Kidney capillary endothelial cell (primary cell): ENCODE data around the gene RAC3.
"Not testable (repeated sequence)": the region's sequence is repeated elsewhere in the genome, so short reads cannot be mapped to it uniquely, and the experiment has no call there.

ENCODE experiments used
- DNase-seq: peaks from one replicate; pipeline ENCODE4 v3.0.0-alpha.2; 2018; ENCODE audit warnings: low spot score

Gene RAC3

DNA sequence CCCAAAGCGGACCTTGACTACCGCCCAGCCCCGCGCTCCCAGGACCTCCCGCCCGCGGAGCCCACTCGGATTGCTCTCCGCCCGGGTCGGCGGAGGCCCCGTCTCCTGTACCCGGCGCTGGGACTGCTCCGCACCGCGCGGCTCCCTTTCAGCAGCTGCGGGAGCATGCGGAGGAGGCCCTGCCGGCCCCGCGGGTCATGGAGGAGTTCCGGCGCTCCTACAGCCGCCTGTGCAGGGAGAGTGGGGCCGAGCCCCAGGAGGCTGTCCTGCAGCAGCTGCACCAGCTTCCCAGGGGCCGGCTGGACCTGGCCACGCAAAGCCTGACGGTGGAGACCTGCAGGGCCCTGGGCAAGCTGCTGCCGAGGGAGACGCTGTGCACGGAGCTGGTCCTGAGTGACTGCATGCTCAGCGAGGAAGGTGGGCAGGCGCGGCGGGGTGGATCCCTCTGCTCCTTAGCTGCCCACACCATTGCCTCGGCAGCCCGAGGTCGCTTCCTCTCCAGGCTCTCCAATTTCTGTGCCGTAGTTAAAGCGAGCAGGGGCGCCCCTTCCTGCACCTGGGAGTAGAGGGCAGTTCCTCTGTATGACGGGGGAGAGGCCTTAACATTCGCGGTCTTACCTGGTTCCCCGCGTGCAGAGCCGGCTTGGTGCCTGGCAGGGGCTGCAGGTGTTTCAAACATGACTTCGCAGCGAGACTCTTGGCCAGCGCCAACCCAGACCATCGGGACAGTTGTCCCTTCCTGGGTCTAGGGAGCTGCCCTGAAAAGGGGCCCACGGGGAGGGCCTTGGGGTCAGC lies 7.8 kb upstream of the RAC3 start:
- DNase-seq, result no peak

GRCh38 chr17:82024859-82025258 lies 6.6 kb upstream of the RAC3 start:
- no peak for DNase-seq

GRCh38 chr17:82025401-82026107 lies 5.9 kb upstream of the RAC3 start:
- DNase-seq, result no peak

GRCh38 chr17:82028246-82028645 lies 3.2 kb upstream of the RAC3 start:
- DNase-seq, result no peak

GRCh38 chr17:82028966-82029365 lies 2.5 kb upstream of the RAC3 start:
- DNase-seq, result no peak

DNA sequence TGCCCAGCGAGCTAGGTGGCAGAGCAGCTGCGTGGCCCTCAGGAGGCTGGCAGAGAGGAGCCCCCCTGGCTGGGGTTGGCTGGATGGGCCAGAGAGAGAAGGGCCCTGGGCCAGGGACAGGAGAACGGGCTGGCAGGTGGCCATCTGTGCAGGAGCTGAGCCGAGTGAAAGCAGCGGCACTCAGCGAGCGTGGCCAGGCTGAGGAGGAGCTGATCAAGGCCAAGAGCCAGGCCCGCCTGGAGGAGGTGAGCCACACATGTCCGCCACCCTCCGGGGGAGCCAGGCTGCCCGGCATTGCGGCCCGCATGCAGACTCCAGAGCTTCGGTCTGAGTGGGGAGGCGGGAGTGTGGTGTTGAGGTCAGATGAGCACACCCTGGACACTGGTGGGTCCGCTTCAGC lies 2.1 kb upstream of the RAC3 start:
- no peak for DNase-seq

GRCh38 chr17:82029990-82030469 lies 1.4 kb upstream of the RAC3 start:
- no peak for DNase-seq

DNA sequence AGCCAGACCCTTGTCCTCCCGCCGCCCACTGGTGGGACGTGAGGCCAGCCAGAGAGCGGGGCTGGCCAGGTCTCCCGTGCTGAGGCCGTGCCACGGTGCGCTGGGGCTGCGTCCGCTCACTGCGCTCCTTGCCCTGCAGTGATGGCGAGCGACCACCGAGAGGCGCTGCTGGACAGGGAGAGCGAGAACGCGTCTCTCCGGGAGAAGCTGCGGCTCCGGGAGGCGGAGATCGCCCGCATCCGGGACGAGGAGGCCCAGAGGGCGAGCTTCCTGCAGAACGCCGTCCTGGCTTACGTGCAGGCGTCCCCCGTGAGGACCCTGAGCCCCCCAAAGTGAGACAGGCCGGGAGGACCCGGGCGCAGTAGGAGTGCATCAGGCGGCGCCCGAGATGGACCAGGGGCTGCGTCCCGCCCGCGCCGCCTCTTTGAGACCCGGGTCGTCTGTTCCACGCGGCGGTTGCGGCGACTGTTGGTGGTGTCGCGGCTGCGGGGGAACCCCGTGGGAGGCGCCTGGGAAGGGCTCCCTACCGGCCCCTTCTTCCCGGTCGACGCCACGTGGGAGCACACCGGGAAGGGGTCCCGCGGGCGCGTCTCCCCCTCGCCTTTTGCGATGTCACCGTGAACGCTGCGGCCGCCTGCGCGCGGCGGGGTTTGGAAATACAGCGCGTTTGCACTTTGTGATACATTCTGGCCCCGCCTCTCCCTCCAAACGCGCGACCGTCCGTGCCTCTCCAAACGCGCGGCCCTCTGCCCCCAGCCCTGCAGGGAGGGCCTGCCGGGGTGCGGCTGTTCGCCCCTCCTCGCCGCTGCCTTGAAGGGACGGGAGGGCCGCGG lies 792 bp upstream of the RAC3 start:
- peak; percentile 87 for DNase-seq

DNA sequence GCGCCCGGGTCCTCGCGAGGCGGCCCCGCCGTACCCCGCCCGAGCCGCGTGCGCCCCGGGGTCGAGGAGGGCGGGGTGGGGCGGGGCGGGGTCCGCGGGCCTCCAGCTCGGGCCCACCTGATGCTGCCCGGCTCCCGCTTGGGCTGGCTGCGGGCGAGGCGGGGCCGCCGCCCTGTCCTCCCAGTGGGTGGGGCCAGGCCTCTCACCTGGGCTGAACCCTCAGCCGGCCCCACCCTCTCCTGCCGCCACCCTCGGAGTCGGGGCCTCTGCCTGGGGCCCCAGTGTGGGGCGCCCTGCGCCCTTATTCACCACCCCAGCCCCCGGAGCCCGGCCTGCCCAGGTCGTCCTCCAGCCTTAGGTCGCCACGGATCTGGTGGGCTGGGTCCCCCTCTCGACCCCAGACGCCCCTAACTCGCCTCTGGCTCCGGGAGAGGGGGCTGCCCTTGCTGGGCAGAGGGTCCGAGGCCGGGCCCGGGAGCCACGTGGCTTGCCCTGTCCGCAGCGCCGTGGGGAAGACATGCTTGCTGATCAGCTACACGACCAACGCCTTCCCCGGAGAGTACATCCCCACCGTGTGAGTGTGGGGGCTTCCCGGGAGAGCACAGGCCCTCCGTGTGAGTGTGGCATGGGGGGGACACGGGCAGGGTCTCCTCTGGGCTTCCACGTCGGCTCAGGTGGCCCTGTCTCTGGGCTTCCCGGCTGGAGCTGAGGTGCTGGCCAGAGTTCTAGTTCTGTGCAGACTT lies 578 bp downstream of the RAC3 start:
- DNase-seq, result no peak

DNA sequence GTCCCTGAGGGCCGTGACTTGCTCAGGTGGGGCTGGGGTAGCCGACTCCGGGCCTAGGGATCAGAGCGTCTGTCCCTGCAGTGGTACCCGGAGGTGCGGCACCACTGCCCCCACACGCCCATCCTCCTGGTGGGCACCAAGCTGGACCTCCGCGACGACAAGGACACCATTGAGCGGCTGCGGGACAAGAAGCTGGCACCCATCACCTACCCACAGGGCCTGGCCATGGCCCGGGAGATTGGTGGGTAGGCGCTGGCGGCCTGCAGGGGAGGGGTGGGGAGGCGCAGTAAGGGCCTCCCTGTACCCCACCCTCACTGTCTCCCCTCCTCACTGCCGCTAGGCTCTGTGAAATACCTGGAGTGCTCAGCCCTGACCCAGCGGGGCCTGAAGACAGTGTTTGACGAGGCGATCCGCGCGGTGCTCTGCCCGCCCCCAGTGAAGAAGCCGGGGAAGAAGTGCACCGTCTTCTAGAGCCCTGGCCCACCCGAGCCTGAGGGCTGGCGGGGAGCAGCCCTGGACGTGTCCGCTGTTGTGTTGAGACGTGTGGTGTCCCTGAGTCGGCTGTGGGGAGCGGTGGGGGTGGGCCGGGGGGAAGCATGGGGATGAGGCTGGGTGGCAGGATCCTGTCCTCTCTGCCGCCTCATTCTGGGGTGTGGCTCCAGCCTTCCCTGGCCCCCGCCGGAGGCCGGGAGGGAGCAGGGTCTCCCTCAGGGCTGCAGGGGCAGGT lies 2.0 kb downstream of the RAC3 start:
- DNase-seq, result no peak

DNA sequence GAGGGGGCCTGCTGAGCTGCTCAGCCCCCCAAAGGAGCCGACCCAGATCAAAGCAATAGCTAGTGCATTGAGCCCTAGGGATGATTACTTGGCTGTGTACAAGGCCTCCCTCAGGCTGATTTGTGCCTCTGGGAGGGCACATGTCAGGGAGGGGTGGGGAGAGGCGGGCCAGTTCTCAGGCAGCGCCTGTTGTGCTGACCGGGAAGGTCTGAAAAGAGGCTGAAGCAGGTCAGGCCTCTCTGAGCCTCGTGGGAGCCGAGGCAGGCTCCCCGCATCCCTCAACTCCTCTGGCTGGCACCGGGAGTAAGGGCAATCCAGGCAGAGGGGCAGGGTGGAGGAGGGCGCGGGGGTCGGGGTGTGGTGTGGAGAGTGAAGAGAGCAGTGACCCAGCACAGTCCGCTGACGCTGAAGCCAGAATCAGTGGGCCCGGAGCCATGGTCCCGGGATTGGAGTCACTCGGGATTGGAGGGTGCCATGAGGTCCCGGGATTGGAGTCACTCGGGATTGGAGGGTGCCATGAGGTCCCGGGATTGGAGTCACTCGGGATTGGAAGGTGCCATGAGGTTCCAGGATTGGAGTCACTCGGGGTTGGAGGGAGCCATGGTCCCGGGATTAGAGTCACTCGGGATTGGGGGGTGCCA lies 3.0 kb downstream of the RAC3 start:
- no peak for DNase-seq

- no peak for DNase-seq
These were observed 4.0 kb downstream of the RAC3 start for GRCh38 chr17:82035488-82035887.

- DNase-seq, result no peak
These were observed 4.6 kb downstream of the RAC3 start for GRCh38 chr17:82035956-82036633.

- DNase-seq, result no peak
These were observed 5.2 kb downstream of the RAC3 start for GRCh38 chr17:82036634-82037091.

DNA sequence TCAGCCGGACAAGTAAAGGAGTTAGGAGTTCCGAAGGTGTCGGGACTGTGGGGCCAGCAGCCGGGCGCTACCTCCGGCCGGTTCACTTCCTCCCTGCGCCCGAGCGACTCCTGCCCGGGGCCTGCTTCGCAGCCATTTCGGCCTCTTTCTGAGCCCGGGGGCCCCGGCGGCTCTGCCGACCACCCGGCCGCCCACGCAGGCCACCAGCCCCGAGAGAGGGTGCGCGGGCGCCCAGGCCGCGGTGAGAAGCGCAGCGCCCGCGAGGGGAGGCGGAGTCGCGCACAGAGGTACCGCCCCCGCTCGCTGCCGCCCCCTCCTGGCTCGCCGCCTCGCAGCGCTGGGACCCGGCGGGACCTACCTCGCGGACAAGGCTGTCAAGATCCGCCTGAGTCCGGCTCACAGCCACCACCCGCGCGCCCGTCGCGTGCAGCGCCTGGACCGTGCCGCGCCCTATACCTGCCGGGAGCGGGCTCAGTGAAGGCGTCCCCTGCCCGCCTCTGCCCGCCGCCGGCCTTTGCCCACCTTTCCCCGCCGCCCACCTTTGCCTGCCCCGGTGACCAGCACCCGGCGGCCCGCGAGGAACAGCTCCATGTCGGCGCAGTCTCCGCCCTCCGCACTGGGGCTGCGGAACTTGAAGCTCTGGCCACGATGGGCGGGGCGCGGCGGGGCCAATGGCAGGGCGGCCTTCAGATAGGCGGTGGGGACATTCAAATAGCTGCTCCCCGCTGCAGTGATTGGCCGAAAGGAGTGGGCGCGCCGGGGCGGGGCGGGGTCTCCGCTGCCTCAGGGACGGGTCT lies 5.8 kb downstream of the RAC3 start, which contains the start of gene DCXR:
DCXR (minus strand) TSS at position 606 of the 797 bp plus-strand sequence; CDS start at position 591, 15 bp downstream.
- DNase-seq, result peak; percentile 94

DNA sequence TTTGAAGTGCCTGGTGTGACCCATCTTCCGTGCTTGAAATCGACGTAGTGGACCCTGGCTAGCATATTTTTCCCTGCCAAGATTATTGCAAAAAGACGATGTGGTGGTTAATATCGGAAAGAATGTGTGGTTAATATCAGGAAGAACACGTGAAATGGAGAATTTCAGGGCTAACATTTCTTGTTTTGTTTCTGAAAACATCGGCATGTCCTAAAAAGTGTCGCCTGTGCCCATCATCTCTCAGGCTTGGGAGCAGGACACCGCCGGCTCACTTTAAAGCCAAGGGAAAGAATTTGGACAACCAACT lies 6.4 kb downstream of the RAC3 start:
- no peak for DNase-seq

DNA sequence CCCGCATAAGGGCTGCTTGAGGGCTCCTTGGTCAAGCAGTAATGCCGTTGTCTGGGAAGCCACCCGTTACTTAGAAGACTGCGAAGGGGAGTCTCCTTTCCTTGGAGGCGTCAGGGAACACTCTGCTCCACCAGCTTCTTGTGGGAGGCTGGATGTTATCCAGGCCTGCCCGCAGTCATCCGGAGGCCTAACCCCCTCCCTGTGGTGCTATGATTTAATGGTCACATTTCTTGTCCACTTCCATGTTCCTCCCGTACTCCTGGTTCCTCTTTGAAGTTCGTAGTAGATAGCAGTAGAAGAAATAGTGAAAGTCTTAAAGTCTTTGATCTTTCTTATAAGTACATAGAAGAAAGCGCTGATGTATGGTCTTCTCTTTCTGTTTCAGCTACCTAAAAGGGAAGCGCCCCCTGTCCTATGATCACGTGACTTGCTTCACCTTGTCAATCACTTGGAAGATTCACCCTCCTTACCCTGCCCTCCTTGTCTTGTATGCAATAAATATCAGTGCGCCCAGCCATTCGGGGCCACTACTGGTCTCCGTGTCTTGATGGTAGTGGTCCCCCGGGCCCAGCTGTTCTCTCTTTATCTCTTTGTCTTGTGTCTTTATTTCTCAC lies 7.4 kb downstream of the RAC3 start:
- DNase-seq, result not testable (repeated sequence)

DNA sequence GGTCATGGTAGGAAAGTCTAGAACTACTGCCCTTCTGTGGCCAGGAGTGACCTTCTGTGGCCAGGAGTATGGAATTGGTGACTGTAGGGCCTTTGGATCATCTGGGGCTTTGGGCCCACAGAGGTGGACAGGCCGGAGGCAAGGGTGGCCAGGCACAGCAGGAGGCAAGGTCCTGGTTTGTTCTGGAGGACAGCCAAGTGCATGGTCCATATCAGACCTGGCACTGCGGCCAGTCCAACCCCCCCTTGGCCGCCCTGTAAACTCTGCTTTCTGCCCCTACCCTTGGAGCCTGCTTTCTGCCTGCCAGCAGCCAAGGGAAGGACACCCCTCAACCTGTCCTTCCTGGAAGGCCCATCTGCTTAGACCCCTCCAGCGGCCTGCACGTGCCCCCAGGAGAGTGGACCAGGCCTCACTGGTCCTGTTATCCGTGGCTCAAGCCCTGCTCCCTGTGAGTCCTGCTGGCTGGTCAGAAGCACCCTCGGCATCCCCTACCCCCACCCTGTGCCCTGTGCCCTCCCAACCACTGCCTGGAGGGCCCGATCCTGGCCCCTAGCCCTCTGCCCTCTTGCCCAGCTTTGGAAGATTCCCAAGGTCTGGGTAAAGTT lies 8.3 kb downstream of the RAC3 start:
- DNase-seq, result no peak
